HepG2 (cell line): ENCODE results near the gene FRMD4A. TPM values are rescaled to one million over a fixed set of nuclear protein-coding genes. Genes with fewer than 3 reads are reported as not detected.

Experiments
- ATAC-seq: fragments of 200-7000 bp; cut with Tn5 transposase; 3 replicates; pipeline ENCODE4 v1.9.1; 2020; ENCODE audit warnings: mild to moderate bottlenecking, moderate library complexity
- BruUV-seq: library from RNA; stranded (reverse); fragments of 400-500 nt; replicated peaks from 2 replicates; lab custom pipeline; 2021; lab: Mats Ljungman, UMichigan
- CTCF ChIA-PET: fragments of 300-600 bp; formaldehyde crosslinking; extraction: SDS; loops from one replicate; lab custom pipeline; 2021; ENCODE audit warnings: low total read pairs, inconsistent platforms, low intra/inter-chr PET ratio; lab: Yijun Ruan, JAX
- POLR2A ChIA-PET: fragments of 350-600 bp; sonication (Branson Sonifier 250); formaldehyde crosslinking; loops from one replicate; lab custom pipeline; 2020; ENCODE audit warnings: antibody characterized with exemption, inconsistent platforms; lab: Yijun Ruan, JAX
- DNase-seq: peaks from one replicate; pipeline ENCODE4 v3.0.0-alpha.2; 2015; ENCODE audit warnings: low spot score
- FAIRE-seq: peaks from 3 replicates; lab custom pipeline; 2011; peaks lifted over from hg19 to GRCh38; lab: Jason Lieb, UNC
- H2AFZ ChIP-seq: one replicate; pipeline ENCODE4 v1.6.1; 2011; ENCODE audit warnings: low read length, inconsistent platforms
- H3K27ac ChIP-seq: fragments of 300-600 bp; 3 replicates; pipeline ENCODE4 v1.8.0; 2011; ENCODE audit warnings: mixed run types, mild to moderate bottlenecking, mixed read lengths, low read length, inconsistent platforms; ENCODE audit not compliant: insufficient read depth; ENCODE audit errors: extremely low read length
- H3K27me3 ChIP-seq, 2 experiments: fragments of 200-600 bp in 1 of 2; 2 replicates in 1 of 2; 3 replicates in 1 of 2; pipeline versions ENCODE4 v1.6.0 to v1.8.0; 2011; ENCODE audit warnings: low read length in 2 of 2, mild to moderate bottlenecking in 2 of 2, moderate library complexity in 2 of 2, inconsistent platforms in 1 of 2; ENCODE audit not compliant: insufficient read depth in 2 of 2, control insufficient read depth in 1 of 2
- H3K36me3 ChIP-seq, 2 experiments: fragments of 200-600 bp in 1 of 2; replicated peaks in 1 of 2; 2 replicates in 1 of 2; 3 replicates in 1 of 2; pipeline versions ENCODE4 v1.5.1 to v1.8.0; 2011; ENCODE audit warnings: low read length in 2 of 2, inconsistent platforms in 1 of 2; ENCODE audit not compliant: insufficient read depth in 2 of 2, control insufficient read depth in 1 of 2
- H3K4me1 ChIP-seq: 2 replicates; pipeline ENCODE4 v1.5.1; 2012; ENCODE audit warnings: low read length, inconsistent platforms; ENCODE audit not compliant: insufficient read depth
- H3K4me2 ChIP-seq: 2 replicates; pipeline ENCODE4 v1.6.0; 2011; ENCODE audit warnings: low read depth, low read length, inconsistent platforms
- H3K4me3 ChIP-seq, 3 experiments: fragments of 200-600 bp in 1 of 3; sonication (generic), shearing (Covaris generic) in 1 of 3; replicated peaks in 1 of 3; 2 replicates each; pipeline ENCODE4 v1.5.1; 2011 to 2016; ENCODE audit warnings: low read length in 3 of 3, inconsistent platforms in 2 of 3, low read depth in 2 of 3, mild to moderate bottlenecking in 2 of 3, control low read depth in 1 of 3, mixed read lengths in 1 of 3; ENCODE audit not compliant: insufficient read depth in 1 of 3
- H3K79me2 ChIP-seq: one replicate; pipeline ENCODE4 v1.6.1; 2011; ENCODE audit warnings: low read length, inconsistent platforms; ENCODE audit not compliant: insufficient read depth
- H3K9ac ChIP-seq: 2 replicates; pipeline ENCODE4 v1.6.0; 2011; ENCODE audit warnings: mild to moderate bottlenecking, low read depth, low read length, inconsistent platforms; ENCODE audit not compliant: insufficient read depth
- H3K9me3 ChIP-seq: 2 replicates; pipeline ENCODE4 v1.5.1; 2012; ENCODE audit warnings: mild to moderate bottlenecking, low read length
- H4K20me1 ChIP-seq: 2 replicates; pipeline ENCODE4 v1.6.0; 2011; ENCODE audit warnings: inconsistent platforms, mild to moderate bottlenecking, low read length, moderate library complexity; ENCODE audit not compliant: insufficient read depth
- CAMTA2 ChIP-seq: sonication (generic); formaldehyde crosslinking; IDR thresholded peaks from 2 replicates; pipeline ENCODE4 v1.4.0; 2020; ENCODE audit warnings: mild to moderate bottlenecking, missing genetic modification reagents, borderline replicate concordance
- E2F2 ChIP-seq: sonication (generic); formaldehyde crosslinking; IDR thresholded peaks from 2 replicates; pipeline ENCODE4 v1.4.0; 2020; ENCODE audit warnings: missing genetic modification reagents, borderline replicate concordance
- ELF3 ChIP-seq: IDR thresholded peaks from 2 replicates; pipeline ENCODE4 v1.6.1; 2016; ENCODE audit warnings: missing genetic modification reagents, missing compliant biosample characterization
- HNRNPK ChIP-seq: fragments of 200-400 bp; formaldehyde crosslinking; IDR thresholded peaks from 2 replicates; pipeline ENCODE4 v1.6.1; 2018; ENCODE audit warnings: low read length, low read depth, moderate library complexity, mild to moderate bottlenecking; ENCODE audit not compliant: poor library complexity, severe bottlenecking
- KLF16 ChIP-seq, 2 experiments: sonication (generic) in 1 of 2; formaldehyde crosslinking in 1 of 2; IDR thresholded peaks; 2 replicates each; pipeline versions ENCODE4 v1.6.1 to v1.8.0; 2016 to 2023; ENCODE audit warnings: missing genetic modification reagents in 2 of 2, missing compliant biosample characterization in 1 of 2
- NR2F1 ChIP-seq, 2 experiments: fragments of 450-650 bp in 1 of 2; formaldehyde crosslinking in 1 of 2; IDR thresholded peaks; 2 replicates each; pipeline versions ENCODE4 v1.5.0 to v1.6.1; 2016 to 2020; ENCODE audit warnings: mild to moderate bottlenecking in 1 of 2, missing compliant biosample characterization in 1 of 2, missing genetic modification reagents in 1 of 2, moderate library complexity in 1 of 2
- PHF20 ChIP-seq: sonication (generic); formaldehyde crosslinking; IDR thresholded peaks from 2 replicates; pipeline ENCODE4 v1.5.0; 2020; ENCODE audit warnings: mild to moderate bottlenecking, missing genetic modification reagents
- SMAD9 ChIP-seq: sonication (generic); formaldehyde crosslinking; IDR thresholded peaks from 2 replicates; pipeline ENCODE4 v1.5.1; 2020; ENCODE audit warnings: mild to moderate bottlenecking, missing genetic modification reagents
- ZBTB7A ChIP-seq: sonication (generic); formaldehyde crosslinking; IDR thresholded peaks from 2 replicates; pipeline ENCODE4 v1.8.0; 2022; ENCODE audit warnings: mild to moderate bottlenecking, missing genetic modification reagents
- ZNF207 ChIP-seq: fragments of 450-650 bp; IDR thresholded peaks from 2 replicates; pipeline ENCODE4 v1.6.1; 2016; ENCODE audit warnings: antibody characterized with exemption, borderline replicate concordance
- ZNF331 ChIP-seq: sonication (generic); formaldehyde crosslinking; IDR thresholded peaks from 2 replicates; pipeline ENCODE4 v1.4.0; 2020; ENCODE audit warnings: missing genetic modification reagents
- WGBS: methylation state at CpG from one replicate; pipeline ENCODE4 v1.1.6; 2017; ENCODE audit warnings: low lambda C conversion rate; 5-methylcytosine and 5-hydroxymethylcytosine counted together
- in situ Hi-C: cut with HindIII; loops from 2 replicates; pipeline ENCODE4 v1.10.0; 2017; ENCODE audit warnings: low pct_unique_long_range_greater_than_20kb; ENCODE audit not compliant: extremely low pct_ligation_motif_present
- intact Hi-C: fragments of 100-400 bp; cut with micrococcal nuclease; formaldehyde crosslinking; loops from one replicate; pipeline ENCODE4 v1.10.0; 2022; ENCODE audit not compliant: unreplicated experiment
- polyA plus RNA-seq, 8 experiments: library from polyadenylated mRNA; depleted of rRNA in 3 of 8; stranded (reverse) in 7 of 8; unstranded in 1 of 8; fragments of >200 nt; fragmentation: Illumina TruSeq in 4 of 8; extraction: Trizol in 4 of 8; gene quantifications; 2 replicates each; pipeline versions ENCODE4 v1.2.1 to v1.2.3, GENCODE V29; 2011 to 2016; ENCODE audit warnings: low read depth in 4 of 8, missing spikeins in 1 of 8, mixed read lengths in 1 of 8; ENCODE audit not compliant: insufficient read depth in 1 of 8
- total RNA-seq, 5 experiments: library from RNA; depleted of rRNA; stranded (reverse); fragments of >200 nt; fragmentation: Illumina TruSeq; extraction: Trizol; gene quantifications; 2 replicates each; pipeline ENCODE4 v1.2.3, GENCODE V29; 2016; ENCODE audit warnings: low read depth in 1 of 5

The FRMD4A gene
- total and polyA plus RNA-seq, 2 of the 13 experiments (the other 11 are each of a cell fraction or from before 2014, with no cell fraction given) = 0.09 to 0.26 TPM

GRCh38 chr10:14306190-14306589 is 24.5 kb downstream of the FRMD4A start:
- DNase-seq (no peak), FAIRE-seq (no peak), ATAC-seq (no peak)
- intact Hi-C loops = no loop called here
- H3K4me2 ChIP-seq = no peak overlapping the region
- H3K79me2 ChIP-seq = no peaks in the 10 kb centered on the region
- POLR2A ChIA-PET = no interaction called here
- 3% methylated on average over 5 of the region's 5 CpGs for WGBS
- in situ Hi-C loops = no loop called here
- H3K27me3 ChIP-seq = peaks cover 0 to 11% of the 10 kb centered on the region in 2 experiments; a peak in 2 of 5 replicates
- H3K36me3 ChIP-seq = no peaks in the 10 kb centered on the region
- no peaks in the 10 kb centered on the region for H3K4me1 ChIP-seq
- H2AFZ ChIP-seq = no peak overlapping the region
- no peak for TF ChIP-seq NR2F1 (CRISPR knock-in tag; IDR thresholded peaks at IDR 0.05)
- TF ChIP-seq ZNF207 = no peak
- no peak for TF ChIP-seq HNRNPK
- CTCF ChIA-PET = no interaction called here
- no peaks in the 10 kb centered on the region for H3K9me3 ChIP-seq
- no TSS peak for BruUV-seq
- no peak overlapping the region for H3K27ac ChIP-seq
- no peak overlapping the region for H3K4me3 ChIP-seq
- H3K9ac ChIP-seq = no peak overlapping the region
- no peaks in the 10 kb centered on the region for H4K20me1 ChIP-seq

- 21% methylated on average over 5 of the region's 5 CpGs for WGBS
- in situ Hi-C loops = no loop called here
- H3K9me3 ChIP-seq = no peaks in the 10 kb centered on the region
Observed at GRCh38 chr10:14304046-14304445, 26.7 kb downstream of the FRMD4A start.

More at GRCh38 chr10:14304046-14304445, 26.7 kb downstream of the FRMD4A start:
- no peak overlapping the region for H3K4me2 ChIP-seq
- no peak overlapping the region for H3K9ac ChIP-seq
- H3K36me3 ChIP-seq = no peaks in the 10 kb centered on the region
- no peaks in the 10 kb centered on the region for H3K4me1 ChIP-seq
- FAIRE-seq (no peak), ATAC-seq (no peak), DNase-seq (no peak)
- H4K20me1 ChIP-seq = no peaks in the 10 kb centered on the region
- intact Hi-C loops = no loop called here
- BruUV-seq = no TSS peak
- no peak for TF ChIP-seq E2F2 (CRISPR knock-in tag)
- no peak for TF ChIP-seq ZBTB7A (CRISPR knock-in tag)
- no peak for TF ChIP-seq ELF3 (CRISPR knock-in tag)
- no peak for TF ChIP-seq SMAD9 (CRISPR knock-in tag)
- no peak for TF ChIP-seq CAMTA2
- no peak for TF ChIP-seq PHF20
- no peak for TF ChIP-seq KLF16 (CRISPR knock-in tag; IDR thresholded peaks at IDR 0.05)
- TF ChIP-seq ZNF331 = no peak
- H3K27ac ChIP-seq = no peak overlapping the region
- no peak overlapping the region for H3K4me3 ChIP-seq
- peaks cover 0 to 7% of the 10 kb centered on the region in 2 experiments; a peak in 1 of 5 replicates for H3K27me3 ChIP-seq
- CTCF ChIA-PET = no interaction called here
- H2AFZ ChIP-seq = no peak overlapping the region
- H3K79me2 ChIP-seq = no peaks in the 10 kb centered on the region
- POLR2A ChIA-PET = no interaction called here
